ENCODE results near the gene CRISPLD2.

DNA sequence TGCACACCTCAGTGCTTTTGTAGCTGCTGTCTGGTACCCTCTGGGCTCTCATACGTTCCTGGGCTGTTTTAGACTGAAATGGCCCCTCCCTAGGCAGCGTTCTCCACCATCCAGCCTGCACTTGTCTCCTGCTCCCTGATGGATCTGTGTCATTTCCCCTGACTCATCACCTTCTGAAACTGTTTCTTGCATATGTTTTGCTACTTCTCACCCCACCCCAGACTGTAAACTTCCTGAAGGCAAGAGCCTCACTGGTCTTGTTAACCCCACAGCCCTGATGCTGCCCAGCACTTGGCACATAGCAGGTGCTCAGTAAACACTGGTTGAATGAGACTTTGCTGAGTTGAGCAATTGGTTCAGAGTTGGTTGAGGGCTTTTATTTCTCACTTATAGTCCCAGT is 78.7 kb downstream of the CRISPLD2 start:
- TF ChIP-seq, protein P1, sequence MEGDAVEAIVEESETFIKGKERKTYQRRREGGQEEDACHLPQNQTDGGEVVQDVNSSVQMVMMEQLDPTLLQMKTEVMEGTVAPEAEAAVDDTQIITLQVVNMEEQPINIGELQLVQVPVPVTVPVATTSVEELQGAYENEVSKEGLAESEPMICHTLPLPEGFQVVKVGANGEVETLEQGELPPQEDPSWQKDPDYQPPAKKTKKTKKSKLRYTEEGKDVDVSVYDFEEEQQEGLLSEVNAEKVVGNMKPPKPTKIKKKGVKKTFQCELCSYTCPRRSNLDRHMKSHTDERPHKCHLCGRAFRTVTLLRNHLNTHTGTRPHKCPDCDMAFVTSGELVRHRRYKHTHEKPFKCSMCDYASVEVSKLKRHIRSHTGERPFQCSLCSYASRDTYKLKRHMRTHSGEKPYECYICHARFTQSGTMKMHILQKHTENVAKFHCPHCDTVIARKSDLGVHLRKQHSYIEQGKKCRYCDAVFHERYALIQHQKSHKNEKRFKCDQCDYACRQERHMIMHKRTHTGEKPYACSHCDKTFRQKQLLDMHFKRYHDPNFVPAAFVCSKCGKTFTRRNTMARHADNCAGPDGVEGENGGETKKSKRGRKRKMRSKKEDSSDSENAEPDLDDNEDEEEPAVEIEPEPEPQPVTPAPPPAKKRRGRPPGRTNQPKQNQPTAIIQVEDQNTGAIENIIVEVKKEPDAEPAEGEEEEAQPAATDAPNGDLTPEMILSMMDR (IDR thresholded peaks at IDR 0.05) = no peak
- TF ChIP-seq, protein P2, sequence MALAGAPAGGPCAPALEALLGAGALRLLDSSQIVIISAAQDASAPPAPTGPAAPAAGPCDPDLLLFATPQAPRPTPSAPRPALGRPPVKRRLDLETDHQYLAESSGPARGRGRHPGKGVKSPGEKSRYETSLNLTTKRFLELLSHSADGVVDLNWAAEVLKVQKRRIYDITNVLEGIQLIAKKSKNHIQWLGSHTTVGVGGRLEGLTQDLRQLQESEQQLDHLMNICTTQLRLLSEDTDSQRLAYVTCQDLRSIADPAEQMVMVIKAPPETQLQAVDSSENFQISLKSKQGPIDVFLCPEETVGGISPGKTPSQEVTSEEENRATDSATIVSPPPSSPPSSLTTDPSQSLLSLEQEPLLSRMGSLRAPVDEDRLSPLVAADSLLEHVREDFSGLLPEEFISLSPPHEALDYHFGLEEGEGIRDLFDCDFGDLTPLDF (CRISPR knock-in tag; IDR thresholded peaks at IDR 0.05) = no peak
- TF ChIP-seq, protein P3, sequence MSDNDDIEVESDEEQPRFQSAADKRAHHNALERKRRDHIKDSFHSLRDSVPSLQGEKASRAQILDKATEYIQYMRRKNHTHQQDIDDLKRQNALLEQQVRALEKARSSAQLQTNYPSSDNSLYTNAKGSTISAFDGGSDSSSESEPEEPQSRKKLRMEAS (CRISPR knock-in tag; IDR thresholded peaks at IDR 0.05) = no peak
- TF ChIP-seq, protein P4, sequence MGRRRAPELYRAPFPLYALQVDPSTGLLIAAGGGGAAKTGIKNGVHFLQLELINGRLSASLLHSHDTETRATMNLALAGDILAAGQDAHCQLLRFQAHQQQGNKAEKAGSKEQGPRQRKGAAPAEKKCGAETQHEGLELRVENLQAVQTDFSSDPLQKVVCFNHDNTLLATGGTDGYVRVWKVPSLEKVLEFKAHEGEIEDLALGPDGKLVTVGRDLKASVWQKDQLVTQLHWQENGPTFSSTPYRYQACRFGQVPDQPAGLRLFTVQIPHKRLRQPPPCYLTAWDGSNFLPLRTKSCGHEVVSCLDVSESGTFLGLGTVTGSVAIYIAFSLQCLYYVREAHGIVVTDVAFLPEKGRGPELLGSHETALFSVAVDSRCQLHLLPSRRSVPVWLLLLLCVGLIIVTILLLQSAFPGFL (CRISPR knock-in tag; IDR thresholded peaks at IDR 0.05; ENCODE audit: borderline replicate concordance) = no peak
- TF ChIP-seq GTF2I (CRISPR knock-in tag; conservative IDR thresholded peaks at IDR 0.05) = no peak
- no peak for TF ChIP-seq SP1 (CRISPR knock-in tag; conservative IDR thresholded peaks at IDR 0.05)
- no peak for TF ChIP-seq ETV6 (CRISPR knock-in tag; IDR thresholded peaks at IDR 0.05)
- no peak for TF ChIP-seq FOXP1 (CRISPR knock-in tag; IDR thresholded peaks at IDR 0.05; ENCODE audit: borderline replicate concordance)
- no peak for TF ChIP-seq CREB1 (CRISPR knock-in tag; IDR thresholded peaks at IDR 0.05)

All from WTC11 (cell line).